ENCODE data around the gene HIP1R. TPM values are rescaled to one million over a fixed set of nuclear protein-coding genes. Genes with fewer than 3 reads are reported as not detected.

The HIP1R gene
- total and polyA plus RNA-seq, 10 of the 15 experiments (the other 5 are each of a cell fraction or from before 2014, with no cell fraction given): 0.18 to 27.7 (median 11.7) TPM

DNA sequence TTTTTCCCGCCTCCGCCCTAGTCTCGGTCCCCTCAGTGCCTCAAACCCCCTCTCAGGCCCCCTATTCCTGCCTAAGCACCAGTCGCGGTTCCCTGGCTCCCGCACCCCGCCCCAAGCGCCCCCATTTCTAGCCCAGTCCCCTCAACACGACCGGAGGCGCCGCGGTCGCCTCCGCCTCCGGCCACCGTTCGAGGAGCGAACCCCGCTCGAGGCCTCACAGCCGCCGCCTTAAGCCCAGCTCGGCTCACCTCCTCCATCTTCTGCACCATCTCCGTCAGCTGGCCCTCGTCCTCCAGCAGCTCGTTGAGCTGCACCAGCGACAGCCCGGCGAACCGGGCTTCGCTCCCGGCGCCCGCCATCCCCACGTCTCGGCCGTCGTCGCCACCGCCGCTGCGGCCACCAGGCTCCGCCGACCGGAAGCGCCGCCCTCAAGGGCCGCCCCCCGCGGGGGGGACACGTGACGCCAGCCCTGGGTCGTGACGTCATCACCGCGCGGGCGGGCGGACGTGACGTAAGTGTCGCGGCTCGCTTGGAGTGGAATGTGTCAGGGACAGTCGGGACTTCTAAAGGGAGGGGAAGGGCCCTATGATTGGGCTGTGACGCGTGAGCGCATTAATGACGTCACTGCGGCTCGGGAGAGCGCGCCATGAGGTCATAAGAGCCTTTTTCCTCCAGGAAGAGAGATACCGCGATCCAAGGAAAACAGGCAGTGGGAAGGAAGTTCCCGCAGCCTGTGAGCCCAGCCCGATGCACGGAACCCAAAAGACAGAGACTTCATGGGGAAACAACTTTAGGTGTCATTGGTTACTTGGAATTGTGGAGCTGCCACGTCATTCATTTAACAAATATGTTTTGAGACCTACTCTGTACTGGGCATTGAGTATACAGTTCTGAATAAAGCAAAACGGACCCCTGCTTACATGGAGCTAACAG is 60.7 kb downstream of the HIP1R start, which contains the start of gene VPS37B (continued):
- TF ChIP-seq KDM1A (IDR thresholded peaks at IDR 0.05; ENCODE audit: borderline replicate concordance): no peak
- TF ChIP-seq, protein P1, sequence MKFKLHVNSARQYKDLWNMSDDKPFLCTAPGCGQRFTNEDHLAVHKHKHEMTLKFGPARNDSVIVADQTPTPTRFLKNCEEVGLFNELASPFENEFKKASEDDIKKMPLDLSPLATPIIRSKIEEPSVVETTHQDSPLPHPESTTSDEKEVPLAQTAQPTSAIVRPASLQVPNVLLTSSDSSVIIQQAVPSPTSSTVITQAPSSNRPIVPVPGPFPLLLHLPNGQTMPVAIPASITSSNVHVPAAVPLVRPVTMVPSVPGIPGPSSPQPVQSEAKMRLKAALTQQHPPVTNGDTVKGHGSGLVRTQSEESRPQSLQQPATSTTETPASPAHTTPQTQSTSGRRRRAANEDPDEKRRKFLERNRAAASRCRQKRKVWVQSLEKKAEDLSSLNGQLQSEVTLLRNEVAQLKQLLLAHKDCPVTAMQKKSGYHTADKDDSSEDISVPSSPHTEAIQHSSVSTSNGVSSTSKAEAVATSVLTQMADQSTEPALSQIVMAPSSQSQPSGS (IDR thresholded peaks at IDR 0.05; ENCODE audit: low read length): peak; percentile 98
- TF ChIP-seq, protein P2, sequence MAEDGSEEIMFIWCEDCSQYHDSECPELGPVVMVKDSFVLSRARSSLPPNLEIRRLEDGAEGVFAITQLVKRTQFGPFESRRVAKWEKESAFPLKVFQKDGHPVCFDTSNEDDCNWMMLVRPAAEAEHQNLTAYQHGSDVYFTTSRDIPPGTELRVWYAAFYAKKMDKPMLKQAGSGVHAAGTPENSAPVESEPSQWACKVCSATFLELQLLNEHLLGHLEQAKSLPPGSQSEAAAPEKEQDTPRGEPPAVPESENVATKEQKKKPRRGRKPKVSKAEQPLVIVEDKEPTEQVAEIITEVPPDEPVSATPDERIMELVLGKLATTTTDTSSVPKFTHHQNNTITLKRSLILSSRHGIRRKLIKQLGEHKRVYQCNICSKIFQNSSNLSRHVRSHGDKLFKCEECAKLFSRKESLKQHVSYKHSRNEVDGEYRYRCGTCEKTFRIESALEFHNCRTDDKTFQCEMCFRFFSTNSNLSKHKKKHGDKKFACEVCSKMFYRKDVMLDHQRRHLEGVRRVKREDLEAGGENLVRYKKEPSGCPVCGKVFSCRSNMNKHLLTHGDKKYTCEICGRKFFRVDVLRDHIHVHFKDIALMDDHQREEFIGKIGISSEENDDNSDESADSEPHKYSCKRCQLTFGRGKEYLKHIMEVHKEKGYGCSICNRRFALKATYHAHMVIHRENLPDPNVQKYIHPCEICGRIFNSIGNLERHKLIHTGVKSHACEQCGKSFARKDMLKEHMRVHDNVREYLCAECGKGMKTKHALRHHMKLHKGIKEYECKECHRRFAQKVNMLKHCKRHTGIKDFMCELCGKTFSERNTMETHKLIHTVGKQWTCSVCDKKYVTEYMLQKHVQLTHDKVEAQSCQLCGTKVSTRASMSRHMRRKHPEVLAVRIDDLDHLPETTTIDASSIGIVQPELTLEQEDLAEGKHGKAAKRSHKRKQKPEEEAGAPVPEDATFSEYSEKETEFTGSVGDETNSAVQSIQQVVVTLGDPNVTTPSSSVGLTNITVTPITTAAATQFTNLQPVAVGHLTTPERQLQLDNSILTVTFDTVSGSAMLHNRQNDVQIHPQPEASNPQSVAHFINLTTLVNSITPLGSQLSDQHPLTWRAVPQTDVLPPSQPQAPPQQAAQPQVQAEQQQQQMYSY (CRISPR knock-in tag; IDR thresholded peaks at IDR 0.05): peak; percentile 74; the same call in 1 of the 2 replicates
- TF ChIP-seq, protein P3, sequence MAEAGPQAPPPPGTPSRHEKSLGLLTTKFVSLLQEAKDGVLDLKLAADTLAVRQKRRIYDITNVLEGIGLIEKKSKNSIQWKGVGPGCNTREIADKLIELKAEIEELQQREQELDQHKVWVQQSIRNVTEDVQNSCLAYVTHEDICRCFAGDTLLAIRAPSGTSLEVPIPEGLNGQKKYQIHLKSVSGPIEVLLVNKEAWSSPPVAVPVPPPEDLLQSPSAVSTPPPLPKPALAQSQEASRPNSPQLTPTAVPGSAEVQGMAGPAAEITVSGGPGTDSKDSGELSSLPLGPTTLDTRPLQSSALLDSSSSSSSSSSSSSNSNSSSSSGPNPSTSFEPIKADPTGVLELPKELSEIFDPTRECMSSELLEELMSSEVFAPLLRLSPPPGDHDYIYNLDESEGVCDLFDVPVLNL (IDR thresholded peaks at IDR 0.05; ENCODE audit: low read depth, low read length): no peak
- TF ChIP-seq, protein P4, sequence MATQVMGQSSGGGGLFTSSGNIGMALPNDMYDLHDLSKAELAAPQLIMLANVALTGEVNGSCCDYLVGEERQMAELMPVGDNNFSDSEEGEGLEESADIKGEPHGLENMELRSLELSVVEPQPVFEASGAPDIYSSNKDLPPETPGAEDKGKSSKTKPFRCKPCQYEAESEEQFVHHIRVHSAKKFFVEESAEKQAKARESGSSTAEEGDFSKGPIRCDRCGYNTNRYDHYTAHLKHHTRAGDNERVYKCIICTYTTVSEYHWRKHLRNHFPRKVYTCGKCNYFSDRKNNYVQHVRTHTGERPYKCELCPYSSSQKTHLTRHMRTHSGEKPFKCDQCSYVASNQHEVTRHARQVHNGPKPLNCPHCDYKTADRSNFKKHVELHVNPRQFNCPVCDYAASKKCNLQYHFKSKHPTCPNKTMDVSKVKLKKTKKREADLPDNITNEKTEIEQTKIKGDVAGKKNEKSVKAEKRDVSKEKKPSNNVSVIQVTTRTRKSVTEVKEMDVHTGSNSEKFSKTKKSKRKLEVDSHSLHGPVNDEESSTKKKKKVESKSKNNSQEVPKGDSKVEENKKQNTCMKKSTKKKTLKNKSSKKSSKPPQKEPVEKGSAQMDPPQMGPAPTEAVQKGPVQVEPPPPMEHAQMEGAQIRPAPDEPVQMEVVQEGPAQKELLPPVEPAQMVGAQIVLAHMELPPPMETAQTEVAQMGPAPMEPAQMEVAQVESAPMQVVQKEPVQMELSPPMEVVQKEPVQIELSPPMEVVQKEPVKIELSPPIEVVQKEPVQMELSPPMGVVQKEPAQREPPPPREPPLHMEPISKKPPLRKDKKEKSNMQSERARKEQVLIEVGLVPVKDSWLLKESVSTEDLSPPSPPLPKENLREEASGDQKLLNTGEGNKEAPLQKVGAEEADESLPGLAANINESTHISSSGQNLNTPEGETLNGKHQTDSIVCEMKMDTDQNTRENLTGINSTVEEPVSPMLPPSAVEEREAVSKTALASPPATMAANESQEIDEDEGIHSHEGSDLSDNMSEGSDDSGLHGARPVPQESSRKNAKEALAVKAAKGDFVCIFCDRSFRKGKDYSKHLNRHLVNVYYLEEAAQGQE (IDR thresholded peaks at IDR 0.05; ENCODE audit: low read depth, low read length): no peak
- peak in 1 of 2 experiments; percentile 63; a peak in 2 of 4 replicates for TF ChIP-seq IKZF2 (IDR thresholded peaks at IDR 0.05)
- no peak for TF ChIP-seq MTA3 (IDR thresholded peaks at IDR 0.05; ENCODE audit: borderline replicate concordance, low read length)
- TF ChIP-seq, protein P5, sequence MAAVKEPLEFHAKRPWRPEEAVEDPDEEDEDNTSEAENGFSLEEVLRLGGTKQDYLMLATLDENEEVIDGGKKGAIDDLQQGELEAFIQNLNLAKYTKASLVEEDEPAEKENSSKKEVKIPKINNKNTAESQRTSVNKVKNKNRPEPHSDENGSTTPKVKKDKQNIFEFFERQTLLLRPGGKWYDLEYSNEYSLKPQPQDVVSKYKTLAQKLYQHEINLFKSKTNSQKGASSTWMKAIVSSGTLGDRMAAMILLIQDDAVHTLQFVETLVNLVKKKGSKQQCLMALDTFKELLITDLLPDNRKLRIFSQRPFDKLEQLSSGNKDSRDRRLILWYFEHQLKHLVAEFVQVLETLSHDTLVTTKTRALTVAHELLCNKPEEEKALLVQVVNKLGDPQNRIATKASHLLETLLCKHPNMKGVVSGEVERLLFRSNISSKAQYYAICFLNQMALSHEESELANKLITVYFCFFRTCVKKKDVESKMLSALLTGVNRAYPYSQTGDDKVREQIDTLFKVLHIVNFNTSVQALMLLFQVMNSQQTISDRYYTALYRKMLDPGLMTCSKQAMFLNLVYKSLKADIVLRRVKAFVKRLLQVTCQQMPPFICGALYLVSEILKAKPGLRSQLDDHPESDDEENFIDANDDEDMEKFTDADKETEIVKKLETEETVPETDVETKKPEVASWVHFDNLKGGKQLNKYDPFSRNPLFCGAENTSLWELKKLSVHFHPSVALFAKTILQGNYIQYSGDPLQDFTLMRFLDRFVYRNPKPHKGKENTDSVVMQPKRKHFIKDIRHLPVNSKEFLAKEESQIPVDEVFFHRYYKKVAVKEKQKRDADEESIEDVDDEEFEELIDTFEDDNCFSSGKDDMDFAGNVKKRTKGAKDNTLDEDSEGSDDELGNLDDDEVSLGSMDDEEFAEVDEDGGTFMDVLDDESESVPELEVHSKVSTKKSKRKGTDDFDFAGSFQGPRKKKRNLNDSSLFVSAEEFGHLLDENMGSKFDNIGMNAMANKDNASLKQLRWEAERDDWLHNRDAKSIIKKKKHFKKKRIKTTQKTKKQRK (IDR thresholded peaks at IDR 0.05; ENCODE audit: low read depth, low read length): no peak
- TF ChIP-seq, protein P6, sequence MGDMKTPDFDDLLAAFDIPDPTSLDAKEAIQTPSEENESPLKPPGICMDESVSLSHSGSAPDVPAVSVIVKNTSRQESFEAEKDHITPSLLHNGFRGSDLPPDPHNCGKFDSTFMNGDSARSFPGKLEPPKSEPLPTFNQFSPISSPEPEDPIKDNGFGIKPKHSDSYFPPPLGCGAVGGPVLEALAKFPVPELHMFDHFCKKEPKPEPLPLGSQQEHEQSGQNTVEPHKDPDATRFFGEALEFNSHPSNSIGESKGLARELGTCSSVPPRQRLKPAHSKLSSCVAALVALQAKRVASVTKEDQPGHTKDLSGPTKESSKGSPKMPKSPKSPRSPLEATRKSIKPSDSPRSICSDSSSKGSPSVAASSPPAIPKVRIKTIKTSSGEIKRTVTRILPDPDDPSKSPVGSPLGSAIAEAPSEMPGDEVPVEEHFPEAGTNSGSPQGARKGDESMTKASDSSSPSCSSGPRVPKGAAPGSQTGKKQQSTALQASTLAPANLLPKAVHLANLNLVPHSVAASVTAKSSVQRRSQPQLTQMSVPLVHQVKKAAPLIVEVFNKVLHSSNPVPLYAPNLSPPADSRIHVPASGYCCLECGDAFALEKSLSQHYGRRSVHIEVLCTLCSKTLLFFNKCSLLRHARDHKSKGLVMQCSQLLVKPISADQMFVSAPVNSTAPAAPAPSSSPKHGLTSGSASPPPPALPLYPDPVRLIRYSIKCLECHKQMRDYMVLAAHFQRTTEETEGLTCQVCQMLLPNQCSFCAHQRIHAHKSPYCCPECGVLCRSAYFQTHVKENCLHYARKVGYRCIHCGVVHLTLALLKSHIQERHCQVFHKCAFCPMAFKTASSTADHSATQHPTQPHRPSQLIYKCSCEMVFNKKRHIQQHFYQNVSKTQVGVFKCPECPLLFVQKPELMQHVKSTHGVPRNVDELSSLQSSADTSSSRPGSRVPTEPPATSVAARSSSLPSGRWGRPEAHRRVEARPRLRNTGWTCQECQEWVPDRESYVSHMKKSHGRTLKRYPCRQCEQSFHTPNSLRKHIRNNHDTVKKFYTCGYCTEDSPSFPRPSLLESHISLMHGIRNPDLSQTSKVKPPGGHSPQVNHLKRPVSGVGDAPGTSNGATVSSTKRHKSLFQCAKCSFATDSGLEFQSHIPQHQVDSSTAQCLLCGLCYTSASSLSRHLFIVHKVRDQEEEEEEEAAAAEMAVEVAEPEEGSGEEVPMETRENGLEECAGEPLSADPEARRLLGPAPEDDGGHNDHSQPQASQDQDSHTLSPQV (IDR thresholded peaks at IDR 0.05): peak; percentile 92; the same call in 1 of the 2 replicates

Data from GM12878 (cell line).